ENCODE data around the gene HSD11B1.

HSD11B1 gene

GRCh38 chr1:209755926-209756614 lies 51.4 kb downstream of the HSD11B1 start, which contains the start of gene TRAF3IP3:
TRAF3IP3 (plus strand) TSS chr1:209756053; CDS start chr1:209760040, 3,987 bp downstream.
- peak in 2 of 3 experiments; percentile 41 to 52 for DNase-seq (ENCODE audit: low read depth in 3 of 3)

GRCh38 chr1:209756615-209757445 lies 52.2 kb downstream of the HSD11B1 start:
- no peak for DNase-seq (ENCODE audit: low read depth in 3 of 3)

GRCh38 chr1:209758400-209758799 lies 53.8 kb downstream of the HSD11B1 start:
- DNase-seq (ENCODE audit: low read depth in 3 of 3) = no peak

GRCh38 chr1:209759829-209760359 lies 55.2 kb downstream of the HSD11B1 start:
- no peak for DNase-seq (ENCODE audit: low read depth in 3 of 3)

- DNase-seq (ENCODE audit: low read depth in 3 of 3) = no peak
Observed at GRCh38 chr1:209761011-209761635, 56.5 kb downstream of the HSD11B1 start.

GRCh38 chr1:209766051-209766450 lies 61.4 kb downstream of the HSD11B1 start:
- DNase-seq (ENCODE audit: low read depth in 3 of 3) = no peak

GRCh38 chr1:209767096-209767495 lies 62.5 kb downstream of the HSD11B1 start:
- no peak for DNase-seq (ENCODE audit: low read depth in 3 of 3)

GRCh38 chr1:209767706-209768105 lies 63.1 kb downstream of the HSD11B1 start:
- no peak for DNase-seq (ENCODE audit: low read depth in 3 of 3)

- DNase-seq (ENCODE audit: low read depth in 3 of 3) = peak in 2 of 3 experiments; percentile 51 to 66
Observed at GRCh38 chr1:209768354-209768774, 63.7 kb downstream of the HSD11B1 start.

- peak in 2 of 3 experiments; percentile 52 to 65 for DNase-seq (ENCODE audit: low read depth in 3 of 3)
Observed at GRCh38 chr1:209769171-209769904, 64.7 kb downstream of the HSD11B1 start.

- no peak for DNase-seq (ENCODE audit: low read depth in 3 of 3)
Observed at GRCh38 chr1:209769971-209770370, 65.3 kb downstream of the HSD11B1 start.

- no peak for DNase-seq (ENCODE audit: low read depth in 3 of 3)
Observed at GRCh38 chr1:209770636-209771415, 66.2 kb downstream of the HSD11B1 start.

- no peak for DNase-seq (ENCODE audit: low read depth in 3 of 3)
Observed at GRCh38 chr1:209772126-209772525, 67.5 kb downstream of the HSD11B1 start.

GRCh38 chr1:209774592-209774991 lies 69.9 kb downstream of the HSD11B1 start:
- no peak for DNase-seq (ENCODE audit: low read depth in 3 of 3)

- DNase-seq (ENCODE audit: low read depth in 3 of 3) = no peak
Observed at GRCh38 chr1:209775678-209776077, 71.0 kb downstream of the HSD11B1 start.

- no peak for DNase-seq (ENCODE audit: low read depth in 3 of 3)
Observed at GRCh38 chr1:209777587-209777986, 72.9 kb downstream of the HSD11B1 start.

GRCh38 chr1:209778102-209778501 lies 73.5 kb downstream of the HSD11B1 start:
- no peak for DNase-seq (ENCODE audit: low read depth in 3 of 3)

- no peak for DNase-seq (ENCODE audit: low read depth in 3 of 3)
Observed at GRCh38 chr1:209780268-209780667, 75.6 kb downstream of the HSD11B1 start.

- no peak for DNase-seq (ENCODE audit: low read depth in 3 of 3)
Observed at GRCh38 chr1:209783386-209783785, 78.7 kb downstream of the HSD11B1 start.

Data from stimulated activated CD4-positive, alpha-beta T cell treated with anti-CD3 and anti-CD28 coated beads, TNF-alpha, amount 100 ng/mL, for 4 hours (primary cell).